HG02678 (cell line): ENCODE measurements around the gene CYP1A1.
A peak's percentile ranks its signal among the peaks of the same experiment; 100 is the strongest.
"Not testable (repeated sequence)": the region's sequence is repeated elsewhere in the genome, so short reads cannot be mapped to it uniquely, and the experiment has no call there.

Experiments
- ATAC-seq: cut with Tn5 transposase; IDR thresholded peaks from one replicate; pipeline ENCODE4 v1.9.1; 2021; ENCODE audit warnings: mild to moderate bottlenecking, moderate library complexity; ENCODE audit not compliant: unreplicated experiment

CYP1A1 gene

GRCh38 chr15:74742422-74742821 lies 17.1 kb upstream of the CYP1A1 start:
- ATAC-seq: no peak

DNA sequence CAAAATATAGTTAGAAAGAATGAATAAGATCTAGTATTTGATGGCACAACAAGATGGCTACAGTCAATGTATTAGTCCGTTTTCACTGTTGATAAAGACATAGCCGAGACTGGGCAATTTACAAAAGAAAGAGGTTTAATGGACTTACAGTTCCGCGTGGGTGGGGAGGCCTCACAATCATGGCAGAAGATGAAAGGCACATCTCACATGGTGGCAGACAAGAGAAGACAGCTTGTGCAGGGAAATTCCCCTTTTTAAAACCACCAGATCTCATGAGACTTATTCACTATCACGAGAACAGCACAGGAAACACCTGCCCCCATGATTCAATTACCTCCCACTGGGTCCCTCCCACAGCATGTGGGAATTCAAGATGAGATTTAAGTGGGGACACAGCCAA lies 12.9 kb upstream of the CYP1A1 start:
- ATAC-seq: not testable (repeated sequence)

GRCh38 chr15:74735305-74735704 lies 10.0 kb upstream of the CYP1A1 start:
- no peak for ATAC-seq

DNA sequence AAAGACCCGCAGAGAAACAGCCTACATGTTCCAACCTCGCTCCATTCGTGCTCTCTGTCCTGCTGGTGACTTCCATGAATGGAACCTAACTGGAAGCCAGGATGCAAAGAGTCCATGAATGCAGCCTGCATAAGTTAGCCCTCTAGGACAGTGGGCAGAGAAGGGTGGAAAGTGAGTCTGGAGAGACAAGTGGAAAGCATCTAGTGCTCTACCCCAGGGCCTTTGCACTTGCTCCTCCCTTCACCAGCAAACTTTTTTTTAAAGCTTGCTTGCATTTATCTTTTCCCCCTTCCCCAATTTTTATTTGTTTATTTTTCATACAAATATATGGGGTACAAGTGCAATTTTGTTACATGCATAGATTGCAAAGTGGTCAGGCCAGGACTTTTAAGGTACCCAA lies 7.9 kb upstream of the CYP1A1 start:
- no peak for ATAC-seq

DNA sequence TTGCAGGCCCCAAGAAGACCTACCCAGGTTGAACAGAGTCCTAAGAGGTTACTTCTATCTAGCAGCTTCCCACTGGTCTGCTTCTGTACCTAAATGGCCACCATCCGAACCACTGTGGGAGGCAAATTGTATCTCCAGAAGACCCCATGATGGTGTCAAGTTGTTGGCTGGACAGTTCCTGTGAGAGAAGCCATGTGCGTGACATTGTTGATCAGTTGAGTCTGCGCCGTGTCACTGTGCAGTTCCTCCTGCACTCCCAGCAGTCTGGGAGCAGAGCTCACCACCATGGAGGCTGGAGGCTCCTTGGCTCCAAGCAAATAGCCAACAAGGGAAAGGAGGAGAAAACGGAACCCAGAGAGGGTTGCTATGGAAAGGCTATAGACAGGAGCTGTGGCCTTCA lies 7.5 kb upstream of the CYP1A1 start:
- no peak for ATAC-seq

DNA sequence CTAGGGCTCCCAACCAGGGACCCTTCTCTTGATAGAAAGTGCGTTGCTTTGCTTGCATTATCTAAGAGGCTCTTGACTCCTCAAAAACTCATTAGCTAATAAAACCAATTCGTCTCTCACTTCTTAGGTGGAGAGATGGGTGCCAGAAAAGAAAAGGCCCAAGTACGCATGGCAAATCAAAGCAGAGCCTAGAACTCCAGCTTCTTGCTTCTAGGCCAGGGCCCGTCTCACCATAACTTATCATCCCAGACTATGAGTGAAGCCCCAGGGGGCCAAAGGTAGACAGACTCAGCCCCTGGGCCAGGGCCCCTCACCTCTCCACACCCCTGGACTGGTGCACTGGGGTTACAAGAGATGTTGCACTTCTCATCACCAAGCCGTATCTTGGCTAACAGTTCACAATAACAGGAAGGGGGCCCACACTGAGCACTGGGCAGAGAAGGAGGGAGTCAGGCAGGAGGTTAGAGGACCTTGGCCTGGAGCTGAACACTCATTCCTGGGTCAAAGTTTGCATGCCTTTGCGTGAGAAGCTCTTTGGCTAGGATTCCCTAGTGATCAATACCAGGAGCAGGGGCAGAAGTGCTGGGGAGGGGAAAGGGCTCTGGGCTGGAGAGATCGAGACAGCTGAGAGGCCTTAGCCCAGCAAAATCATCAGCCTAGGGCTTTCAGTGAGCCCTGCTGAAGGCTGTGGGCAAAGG lies 5.4 kb upstream of the CYP1A1 start:
- ATAC-seq: no peak

- not testable (repeated sequence) for ATAC-seq
Observed at GRCh38 chr15:74729372-74729771, 4.0 kb upstream of the CYP1A1 start.

DNA sequence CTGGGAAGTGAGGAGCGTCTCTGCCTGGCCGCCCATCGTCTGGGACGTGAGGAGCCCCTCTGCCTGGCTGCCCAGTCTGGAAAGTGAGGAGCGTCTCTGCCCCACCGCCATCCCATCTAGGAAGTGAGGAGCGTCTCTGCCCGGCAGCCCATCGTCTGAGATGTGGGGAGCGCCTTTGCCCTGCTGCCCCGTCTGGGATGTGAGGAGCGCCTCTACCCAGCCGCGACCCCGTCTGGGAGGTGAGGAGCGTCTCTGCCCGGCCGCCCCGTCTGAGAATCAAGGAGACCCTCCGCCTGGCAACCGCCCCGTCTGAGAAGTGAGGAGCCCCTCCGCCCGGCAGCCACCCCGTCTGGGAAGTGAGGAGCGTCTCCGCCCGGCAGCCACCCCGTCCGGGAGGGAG lies 3.4 kb upstream of the CYP1A1 start:
- not testable (repeated sequence) for ATAC-seq

GRCh38 chr15:74727727-74728126 lies 2.4 kb upstream of the CYP1A1 start:
- ATAC-seq: no peak

DNA sequence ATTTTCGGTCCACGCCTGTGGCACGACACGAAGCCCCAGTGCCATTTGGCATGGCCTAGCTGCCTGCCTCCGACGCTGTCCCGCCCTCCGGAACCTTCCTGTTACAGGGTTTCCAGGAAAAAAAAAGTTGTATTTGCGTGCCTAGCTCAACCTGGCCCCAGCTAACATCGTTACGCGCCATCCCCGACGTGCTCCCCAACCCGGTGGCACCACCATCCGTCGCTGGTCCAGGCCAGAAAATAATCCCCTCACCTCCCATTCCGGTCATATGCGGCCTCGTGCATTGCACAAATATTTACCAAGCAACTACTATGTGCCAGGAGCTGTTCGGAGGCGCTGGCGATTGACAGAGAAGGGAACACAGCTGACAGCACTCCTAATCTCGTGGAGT lies 1.4 kb upstream of the CYP1A1 start:
- no peak for ATAC-seq

DNA sequence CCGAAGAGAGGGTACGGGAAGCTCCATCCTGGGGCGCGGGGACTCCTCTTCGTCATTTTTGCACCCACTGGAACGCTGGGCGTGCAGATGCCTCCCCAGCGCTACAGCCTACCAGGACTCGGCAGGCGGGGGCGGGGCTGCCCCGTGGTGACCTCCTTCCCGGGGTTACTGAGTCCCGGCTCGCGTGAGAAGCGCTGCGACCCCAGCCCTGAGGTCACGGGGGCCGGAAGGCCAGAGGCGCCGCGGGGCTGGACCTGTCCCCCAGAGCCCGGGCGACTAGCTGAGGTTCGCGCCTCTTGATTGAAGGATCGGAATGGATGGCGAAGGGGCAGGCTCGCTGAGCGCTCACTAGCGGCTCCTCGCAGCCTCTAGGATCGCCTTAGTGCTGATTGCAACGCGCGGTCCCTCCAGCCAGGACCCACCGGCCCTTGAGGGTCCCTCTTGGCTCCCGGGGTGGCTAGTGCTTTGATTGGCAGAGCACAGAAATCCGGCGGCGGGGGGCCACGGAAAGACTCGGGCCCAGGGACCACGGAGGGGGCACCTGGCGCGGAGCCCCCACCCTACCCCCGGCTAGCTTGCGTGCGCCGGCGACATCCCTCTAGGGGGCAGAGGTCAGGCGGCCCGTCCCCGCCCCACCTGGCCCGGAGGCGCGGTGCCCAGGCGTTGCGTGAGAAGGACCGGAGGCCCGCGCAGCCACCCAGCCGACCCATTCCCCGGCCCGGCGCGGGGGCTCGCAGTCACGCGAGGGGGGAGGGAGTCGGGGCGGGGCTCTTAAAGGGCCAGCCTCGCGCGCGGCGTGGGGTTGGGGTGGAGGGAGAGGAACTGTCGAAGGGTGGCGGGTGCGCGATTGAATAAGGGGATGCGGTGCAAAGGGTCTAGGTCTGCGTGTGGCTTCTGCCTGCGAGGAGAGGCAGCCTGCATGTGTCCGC lies 781 bp upstream of the CYP1A1 start:
- peak; percentile 48 for ATAC-seq

DNA sequence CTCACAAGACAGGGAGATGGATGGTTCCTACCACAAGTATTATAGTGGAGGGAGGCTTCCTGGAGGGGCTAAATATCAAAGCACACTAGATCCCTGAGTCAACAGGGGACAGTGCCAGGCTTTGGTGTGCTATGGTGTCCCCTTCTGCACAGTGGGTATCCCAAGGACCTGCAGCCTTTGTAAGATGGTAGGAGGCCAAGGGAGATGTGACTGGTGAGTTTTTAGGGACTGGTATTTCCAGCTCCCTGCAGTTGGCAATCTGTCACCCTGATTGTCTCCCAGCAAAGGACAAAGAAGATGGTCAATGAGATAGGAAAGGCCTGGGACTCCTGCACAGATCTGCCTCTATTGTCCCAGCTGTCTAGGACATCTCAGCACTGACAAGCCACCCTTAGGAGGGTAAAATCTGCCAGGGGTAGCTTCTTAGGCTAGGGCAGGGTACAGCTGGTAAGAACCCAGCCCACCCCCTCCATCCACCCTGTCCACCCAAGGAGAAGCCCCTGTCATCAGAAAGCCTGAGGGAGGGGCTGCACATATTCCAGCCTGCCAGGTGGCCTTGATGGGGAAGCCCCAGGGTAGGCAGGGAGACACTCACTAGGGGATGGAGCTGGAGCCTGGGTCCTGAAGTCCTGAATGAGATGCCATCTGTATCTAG lies 631 bp downstream of the CYP1A1 start:
- no peak for ATAC-seq

GRCh38 chr15:74723754-74724334 lies 1.5 kb downstream of the CYP1A1 start:
- no peak for ATAC-seq

GRCh38 chr15:74723187-74723586 lies 2.1 kb downstream of the CYP1A1 start:
- no peak for ATAC-seq

- no peak for ATAC-seq
Observed at GRCh38 chr15:74722591-74722990, 2.7 kb downstream of the CYP1A1 start.

DNA sequence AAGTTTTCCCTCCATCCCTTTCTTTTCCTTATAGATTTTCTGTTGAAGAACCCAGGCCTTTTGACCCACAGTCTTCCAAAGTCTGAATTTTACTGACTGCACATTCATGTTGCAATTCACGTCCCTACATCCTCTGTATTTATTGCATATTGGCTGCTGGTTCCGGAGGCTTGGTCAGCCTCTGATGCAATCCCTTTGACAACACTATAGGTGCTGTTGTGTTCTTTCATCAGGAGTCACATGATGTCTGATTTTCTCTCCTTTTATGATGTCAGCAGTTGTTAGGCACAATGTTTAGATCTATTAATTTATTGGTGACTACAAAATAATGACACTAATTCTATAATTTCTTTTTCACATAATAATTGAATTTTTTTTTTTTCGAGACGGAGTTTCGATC lies 8.7 kb downstream of the CYP1A1 start:
- ATAC-seq: no peak

GRCh38 chr15:74712311-74712710 lies 13.0 kb downstream of the CYP1A1 start:
- no peak for ATAC-seq

DNA sequence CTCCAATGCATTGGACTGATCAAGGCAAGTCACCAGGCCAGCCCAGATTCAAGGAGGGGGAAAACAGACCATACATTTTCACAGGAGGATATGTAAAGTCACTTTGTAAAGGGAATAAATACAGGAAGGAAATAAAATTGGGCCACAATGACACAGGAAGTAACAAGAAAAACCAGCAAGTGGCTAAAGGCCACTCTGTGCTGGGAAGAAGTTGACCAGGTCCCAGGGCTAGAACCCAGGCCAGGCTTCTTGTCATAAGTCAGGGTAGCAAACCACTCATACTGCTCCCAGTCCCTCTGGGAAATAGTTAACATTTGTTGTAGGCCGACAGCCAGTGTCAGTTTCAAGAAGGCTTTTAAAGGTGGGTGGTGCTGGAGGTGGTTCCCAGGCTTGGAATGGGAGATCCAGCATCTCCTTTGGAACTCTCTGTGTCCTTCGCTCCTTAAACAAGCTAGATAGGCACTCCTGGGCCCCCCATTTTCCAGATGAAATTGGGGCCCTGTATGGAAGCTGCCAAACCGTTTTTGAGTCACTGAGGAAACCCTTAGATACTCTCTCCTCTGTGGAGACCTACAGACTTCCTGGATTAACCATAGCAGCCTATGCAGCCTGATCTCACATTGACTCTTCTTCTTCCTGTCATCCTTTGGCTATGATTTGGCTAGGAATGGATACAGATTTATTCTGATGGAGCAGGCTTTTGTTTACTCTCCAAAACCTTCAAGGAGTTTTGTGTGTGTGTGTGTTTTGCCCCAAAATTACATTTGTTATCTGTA lies 14.8 kb downstream of the CYP1A1 start:
- ATAC-seq: no peak

GRCh38 chr15:74709892-74710291 lies 15.4 kb downstream of the CYP1A1 start:
- no peak for ATAC-seq

GRCh38 chr15:74709011-74709410 lies 16.3 kb downstream of the CYP1A1 start:
- no peak for ATAC-seq

- ATAC-seq: no peak
Observed at GRCh38 chr15:74696808-74697207, 28.5 kb downstream of the CYP1A1 start.
